RWPE2 (cell line): ENCODE measurements around the gene PNMA6F.
"Not testable (repeated sequence)": the region's sequence is repeated elsewhere in the genome, so short reads cannot be mapped to it uniquely, and the experiment has no call there.

ENCODE experiments used
- ATAC-seq: fragments of 200-7000 bp; cut with Tn5 transposase; 3 replicates; pipeline ENCODE4 v1.9.1; 2021; ENCODE audit warnings: low read depth
- DNase-seq: peaks from one replicate; pipeline ENCODE4 v3.0.0-alpha.2; 2020; ENCODE audit warnings: low spot score
- H3K27ac ChIP-seq: fragments of 450-650 bp; 2 replicates; pipeline ENCODE4 v1.5.1; 2017; ENCODE audit warnings: mild to moderate bottlenecking; ENCODE audit not compliant: poor library complexity, severe bottlenecking
- H3K27me3 ChIP-seq: fragments of 250-450 bp; sonication (Bioruptor Pico); 2 replicates; pipeline ENCODE4 v1.5.1; 2021; ENCODE audit warnings: mild to moderate bottlenecking, moderate library complexity; ENCODE audit not compliant: insufficient read depth, poor library complexity, severe bottlenecking
- H3K36me3 ChIP-seq: fragments of 250-450 bp; sonication (Bioruptor Pico); 2 replicates; pipeline ENCODE4 v1.5.1; 2020; ENCODE audit warnings: low read depth, mild to moderate bottlenecking, moderate library complexity
- H3K4me1 ChIP-seq: fragments of 250-450 bp; sonication (Bioruptor Pico); 2 replicates; pipeline ENCODE4 v1.5.1; 2021; ENCODE audit warnings: mild to moderate bottlenecking, moderate library complexity; ENCODE audit not compliant: insufficient read depth, poor library complexity, severe bottlenecking
- H3K4me3 ChIP-seq: fragments of 250-450 bp; sonication (Bioruptor Pico); 2 replicates; pipeline ENCODE4 v1.5.1; 2021; ENCODE audit warnings: mild to moderate bottlenecking, moderate library complexity; ENCODE audit not compliant: severe bottlenecking
- H3K9me3 ChIP-seq: fragments of 250-450 bp; sonication (Bioruptor Pico); 2 replicates; pipeline ENCODE4 v1.5.1; 2021; ENCODE audit warnings: mild to moderate bottlenecking, moderate library complexity; ENCODE audit not compliant: severe bottlenecking
- TF ChIP-seq, protein P1 (sequence below): fragments of 450-650 bp; IDR thresholded peaks from one replicate; pipeline ENCODE4 v1.5.1; 2017; ENCODE audit warnings: mild to moderate bottlenecking, moderate library complexity; ENCODE audit not compliant: poor library complexity, severe bottlenecking

PNMA6F gene

DNA sequence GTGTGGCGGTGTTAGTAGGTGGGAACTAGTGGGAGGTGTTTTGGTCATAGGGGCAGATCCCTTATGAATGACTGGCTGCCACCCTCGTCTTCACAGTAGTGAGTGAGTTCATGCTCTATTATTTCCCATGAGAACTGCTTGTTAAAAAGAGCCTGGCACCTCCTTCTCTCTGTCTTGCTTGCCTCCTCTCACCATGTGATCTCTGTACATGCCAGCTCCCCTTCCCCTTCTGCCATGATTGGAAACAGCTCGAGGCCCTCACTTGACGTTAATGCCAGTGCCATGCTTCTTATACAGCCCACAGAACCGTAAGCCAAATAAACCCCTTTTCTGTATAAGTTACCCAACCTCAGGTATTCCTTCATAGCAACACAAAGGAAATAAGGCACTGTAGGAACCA, 21.7 kb downstream of the PNMA6F start:
- no peaks in the 10 kb centered on the region for H3K27me3 ChIP-seq
- no peaks in the 10 kb centered on the region for H3K4me1 ChIP-seq
- H3K27ac ChIP-seq, result no peak overlapping the region
- no peaks in the 10 kb centered on the region for H3K36me3 ChIP-seq
- no peak overlapping the region for H3K4me3 ChIP-seq
- no peak for DNase-seq
- H3K9me3 ChIP-seq, result no peaks in the 10 kb centered on the region
- TF ChIP-seq, protein P1, sequence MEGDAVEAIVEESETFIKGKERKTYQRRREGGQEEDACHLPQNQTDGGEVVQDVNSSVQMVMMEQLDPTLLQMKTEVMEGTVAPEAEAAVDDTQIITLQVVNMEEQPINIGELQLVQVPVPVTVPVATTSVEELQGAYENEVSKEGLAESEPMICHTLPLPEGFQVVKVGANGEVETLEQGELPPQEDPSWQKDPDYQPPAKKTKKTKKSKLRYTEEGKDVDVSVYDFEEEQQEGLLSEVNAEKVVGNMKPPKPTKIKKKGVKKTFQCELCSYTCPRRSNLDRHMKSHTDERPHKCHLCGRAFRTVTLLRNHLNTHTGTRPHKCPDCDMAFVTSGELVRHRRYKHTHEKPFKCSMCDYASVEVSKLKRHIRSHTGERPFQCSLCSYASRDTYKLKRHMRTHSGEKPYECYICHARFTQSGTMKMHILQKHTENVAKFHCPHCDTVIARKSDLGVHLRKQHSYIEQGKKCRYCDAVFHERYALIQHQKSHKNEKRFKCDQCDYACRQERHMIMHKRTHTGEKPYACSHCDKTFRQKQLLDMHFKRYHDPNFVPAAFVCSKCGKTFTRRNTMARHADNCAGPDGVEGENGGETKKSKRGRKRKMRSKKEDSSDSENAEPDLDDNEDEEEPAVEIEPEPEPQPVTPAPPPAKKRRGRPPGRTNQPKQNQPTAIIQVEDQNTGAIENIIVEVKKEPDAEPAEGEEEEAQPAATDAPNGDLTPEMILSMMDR, result no peak
- no peak for ATAC-seq

DNA sequence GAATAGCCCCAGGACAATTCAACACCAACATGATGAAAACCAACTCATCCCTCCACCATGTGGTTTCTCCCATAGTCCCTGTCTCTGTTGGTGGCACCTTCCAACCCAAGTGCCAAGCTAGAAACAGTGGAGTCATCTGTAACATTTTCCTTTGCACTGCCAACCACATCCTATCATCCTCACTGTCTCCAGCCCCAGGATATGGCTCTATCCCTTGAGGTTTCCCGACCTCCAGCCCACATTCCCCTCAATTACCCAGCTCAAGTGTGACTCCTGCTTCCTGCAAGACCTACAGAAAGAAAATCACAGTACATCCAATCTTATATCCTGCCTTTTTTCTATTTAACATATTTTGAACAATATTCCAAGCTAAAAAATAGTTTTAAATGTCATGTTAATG, 24.2 kb downstream of the PNMA6F start:
- Histone ChIP-seq H3K27ac (no peak overlapping the region), H3K36me3 (no peaks in the 10 kb centered on the region), H3K4me1 (no peaks in the 10 kb centered on the region), H3K4me3 (no peak overlapping the region), H3K27me3 (no peaks in the 10 kb centered on the region), H3K9me3 (no peaks in the 10 kb centered on the region)
- no peak for ATAC-seq
- no peak for DNase-seq
- TF ChIP-seq, protein P1, result no peak

DNA sequence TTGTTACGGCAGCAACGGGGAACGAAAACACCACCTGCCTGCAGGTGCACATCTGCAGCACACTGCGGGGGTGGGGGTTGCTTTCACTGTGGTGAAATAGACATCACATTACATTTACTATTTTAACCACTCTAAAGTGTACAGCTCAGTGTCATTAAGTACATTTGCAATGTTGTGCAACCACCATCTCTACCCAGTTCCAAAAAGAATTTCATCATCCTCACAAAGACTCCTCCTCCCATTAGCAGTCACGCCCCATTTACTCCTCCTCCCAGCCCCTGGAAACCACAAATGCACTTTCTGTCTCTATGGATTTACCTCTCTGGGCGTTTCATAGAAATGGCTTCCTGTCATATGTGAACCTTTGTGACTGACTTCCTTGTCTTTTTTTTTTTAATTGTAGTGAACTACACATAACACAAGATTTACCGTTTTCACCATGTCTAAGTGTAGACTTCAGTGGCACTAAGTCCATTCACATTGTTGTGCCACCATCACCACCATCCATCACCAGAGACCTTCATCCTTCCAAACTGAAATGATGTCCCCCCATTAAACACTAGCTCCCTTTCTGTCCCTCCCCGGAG, 28.0 kb downstream of the PNMA6F start:
- not testable (repeated sequence) for H3K27ac ChIP-seq, H3K27me3 ChIP-seq, H3K36me3 ChIP-seq, H3K4me3 ChIP-seq, H3K9me3 ChIP-seq, DNase-seq, H3K4me1 ChIP-seq
- peak; percentile 29; the same call in 2 of the 3 replicates for ATAC-seq

DNA sequence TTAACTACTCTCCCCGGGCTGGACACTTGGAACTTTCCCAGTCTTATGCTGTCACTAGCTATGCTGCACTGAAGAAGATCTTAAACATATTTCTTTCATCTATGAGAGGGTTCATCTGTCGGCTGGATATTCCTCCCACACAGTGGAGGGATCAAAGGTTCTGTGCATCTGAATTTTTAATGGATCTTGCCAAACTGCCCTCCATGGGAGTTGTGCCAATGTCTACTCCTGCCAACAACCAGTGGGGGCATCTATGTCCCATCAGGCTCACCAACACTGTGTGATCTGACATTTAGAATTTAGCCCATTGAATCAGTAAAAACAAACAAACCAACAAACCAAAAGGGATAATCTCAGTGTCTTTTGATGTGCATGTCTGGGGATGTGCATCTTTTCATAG, 32.8 kb downstream of the PNMA6F start:
- not testable (repeated sequence) for ATAC-seq, H3K36me3 ChIP-seq, H3K4me1 ChIP-seq, H3K27me3 ChIP-seq, H3K4me3 ChIP-seq, H3K27ac ChIP-seq, H3K9me3 ChIP-seq, DNase-seq

DNA sequence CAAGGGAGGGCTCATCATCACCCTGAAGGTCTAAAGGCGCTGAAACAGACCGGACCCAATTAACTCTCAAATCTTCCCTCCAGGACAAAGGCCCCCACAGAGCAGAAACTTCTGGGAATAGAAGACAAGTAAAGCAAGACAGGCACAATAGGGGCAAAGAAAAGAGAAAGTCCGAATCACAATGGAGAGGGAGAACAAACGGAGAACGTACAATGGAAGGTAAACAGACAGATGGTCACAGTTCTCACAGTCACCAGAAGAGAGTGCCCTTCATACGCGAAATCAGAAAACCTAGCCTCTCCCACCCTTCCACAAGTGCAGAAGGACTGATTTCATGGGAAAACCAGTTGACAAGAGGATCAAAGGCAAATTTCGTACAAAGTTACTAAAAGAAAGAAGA, 35.9 kb downstream of the PNMA6F start:
- H3K4me1 ChIP-seq, H3K9me3 ChIP-seq, H3K4me3 ChIP-seq, ATAC-seq, DNase-seq, H3K27me3 ChIP-seq, H3K36me3 ChIP-seq, H3K27ac ChIP-seq: not testable (repeated sequence)

DNA sequence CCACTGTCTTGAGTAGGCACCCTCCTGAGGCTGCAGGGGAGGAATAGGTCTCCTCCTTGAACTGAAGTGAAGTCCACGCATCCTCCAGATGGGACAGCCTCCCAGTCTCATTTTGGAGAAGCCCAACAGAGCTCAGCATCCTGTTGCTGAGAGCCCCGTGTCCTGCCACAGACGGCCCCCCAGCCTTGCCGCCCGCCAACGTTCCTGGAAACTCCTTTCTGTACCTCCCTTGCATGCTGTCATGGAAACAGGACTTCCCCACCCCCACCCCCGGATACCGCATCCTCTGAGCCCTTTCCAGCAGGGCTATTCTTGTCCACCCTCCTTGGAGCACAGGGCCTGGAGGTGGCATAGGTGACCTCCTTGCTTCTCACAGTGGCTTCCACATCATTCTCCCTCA, 37.6 kb downstream of the PNMA6F start:
- not testable (repeated sequence) for H3K9me3 ChIP-seq, DNase-seq, H3K27ac ChIP-seq, H3K4me3 ChIP-seq, ATAC-seq, H3K4me1 ChIP-seq, H3K27me3 ChIP-seq, H3K36me3 ChIP-seq

DNA sequence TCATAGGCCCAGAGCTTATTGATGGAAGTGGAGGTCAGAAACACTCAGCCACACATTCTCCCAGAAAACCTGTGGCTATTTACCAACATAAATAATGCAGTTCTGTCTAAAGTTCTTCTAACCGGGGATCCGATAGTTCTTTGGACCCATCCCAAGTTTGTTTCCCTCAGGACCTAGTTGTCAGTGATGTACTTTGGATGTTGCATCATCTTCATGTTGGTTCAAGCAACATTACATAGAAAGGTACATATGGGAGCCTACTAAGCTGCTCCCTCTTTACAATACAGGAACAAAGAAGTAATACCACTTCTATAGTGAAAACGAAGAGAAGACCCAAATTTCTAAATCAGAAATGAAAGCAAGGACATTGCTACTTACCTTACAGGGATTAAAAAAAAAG, 39.8 kb downstream of the PNMA6F start:
- ATAC-seq, result not testable (repeated sequence)

DNA sequence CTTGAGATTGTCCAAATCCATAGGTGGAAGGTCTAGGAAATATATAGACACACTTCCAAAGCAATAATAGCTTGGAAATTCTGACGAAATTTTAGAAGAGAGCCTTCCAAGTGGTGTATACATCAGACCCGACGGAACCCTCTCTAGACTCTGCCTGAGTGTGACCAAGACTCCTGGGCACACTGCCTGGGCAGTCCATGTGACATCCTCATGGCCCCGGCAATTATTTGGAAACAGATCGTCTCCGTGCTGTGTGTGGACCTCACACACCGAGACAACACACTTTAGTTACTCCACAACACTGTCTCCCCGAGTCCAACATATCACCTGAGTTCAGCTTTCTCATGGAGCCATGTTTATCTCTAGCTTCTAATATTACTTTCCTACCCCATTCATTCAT, 42.3 kb downstream of the PNMA6F start:
- not testable (repeated sequence) for H3K4me1 ChIP-seq, H3K9me3 ChIP-seq, DNase-seq, H3K4me3 ChIP-seq, H3K27ac ChIP-seq, H3K27me3 ChIP-seq, H3K36me3 ChIP-seq, ATAC-seq

More for the DNA sequence above, 39.8 kb downstream of the PNMA6F start:
- H3K27me3 ChIP-seq, H3K27ac ChIP-seq, H3K4me1 ChIP-seq, DNase-seq, H3K4me3 ChIP-seq, H3K36me3 ChIP-seq, H3K9me3 ChIP-seq: not testable (repeated sequence)

DNA sequence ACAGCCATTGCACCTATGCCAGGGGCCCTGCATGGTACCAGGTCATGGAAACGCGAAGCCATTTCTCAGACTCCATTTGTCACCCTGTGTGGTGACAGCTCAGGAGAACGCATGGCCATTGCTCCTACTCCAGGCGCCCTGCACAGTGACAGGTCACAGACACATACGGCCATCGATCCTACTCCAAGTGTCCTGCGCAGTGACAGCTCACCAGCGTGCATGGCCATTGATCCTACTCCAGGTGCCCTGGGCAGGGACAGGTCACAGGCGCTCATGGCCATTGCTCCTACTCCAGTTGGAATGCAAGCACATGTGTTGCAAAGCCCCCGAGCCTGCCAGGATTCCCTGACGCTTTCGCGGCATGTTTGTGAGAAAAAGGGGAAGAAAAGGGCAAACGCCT, 45.5 kb downstream of the PNMA6F start:
- H3K9me3 ChIP-seq, ATAC-seq, H3K27me3 ChIP-seq, H3K4me3 ChIP-seq, H3K36me3 ChIP-seq, H3K4me1 ChIP-seq, H3K27ac ChIP-seq, DNase-seq: not testable (repeated sequence)

DNA sequence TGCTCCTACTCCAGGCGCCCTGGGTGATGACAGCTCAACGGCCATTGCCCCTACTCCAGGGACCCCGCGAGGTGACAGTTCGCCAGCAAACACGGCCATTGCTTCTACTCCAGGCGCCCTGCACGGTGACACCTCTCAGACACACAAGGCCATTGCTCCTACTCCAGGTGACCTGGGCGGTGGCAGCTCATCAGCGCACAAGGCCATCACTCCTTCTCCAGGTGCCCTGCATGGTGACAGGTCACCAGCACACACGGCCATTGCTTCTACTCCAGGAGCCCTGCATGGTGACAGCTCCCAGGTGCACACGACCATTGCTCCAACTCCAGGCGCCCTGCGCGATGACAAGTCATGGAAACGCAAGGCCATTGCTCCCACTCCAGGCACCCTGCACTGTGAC, 46.1 kb downstream of the PNMA6F start:
- not testable (repeated sequence) for ATAC-seq, H3K4me3 ChIP-seq, H3K4me1 ChIP-seq, DNase-seq, H3K9me3 ChIP-seq, H3K27me3 ChIP-seq, H3K36me3 ChIP-seq, H3K27ac ChIP-seq
